22Rv1 (cell line): ENCODE data around the gene NPFF.

Experiments
- H3K27ac ChIP-seq: fragments of 450-650 bp; 2 replicates; pipeline ENCODE4 v1.5.1; 2017
- CTCF ChIP-seq: fragments of 450-650 bp; IDR thresholded peaks from 2 replicates; pipeline ENCODE4 v1.5.1; 2017; ENCODE audit warnings: mild to moderate bottlenecking
- ZFX ChIP-seq: fragments of 450-650 bp; IDR thresholded peaks from 2 replicates; pipeline ENCODE4 v1.6.1; 2017; ENCODE audit warnings: antibody characterized with exemption, borderline replicate concordance

The NPFF gene

GRCh38 chr12:53510181-53510812 lies 3.0 kb upstream of the NPFF start:
- TF ChIP-seq CTCF (no peak), ZFX (no peak)
- H3K27ac ChIP-seq, result no peak overlapping the region

- peak; percentile 99 for TF ChIP-seq CTCF
- no peak for TF ChIP-seq ZFX
- H3K27ac ChIP-seq, result peak overlapping the region; percentile 29; the same call in 1 of the 2 replicates
Observed at GRCh38 chr12:53508534-53509170, 1.4 kb upstream of the NPFF start.

- H3K27ac ChIP-seq, result peak overlapping the region; percentile 22; the same call in 1 of the 2 replicates
- TF ChIP-seq CTCF (no peak), ZFX (no peak)
Observed at GRCh38 chr12:53507603-53507885, 260 bp upstream of the NPFF start.

GRCh38 chr12:53506450-53506785 lies 866 bp downstream of the NPFF start:
- no peak for TF ChIP-seq CTCF
- H3K27ac ChIP-seq, result peak overlapping the region; percentile 22; the same call in 1 of the 2 replicates

GRCh38 chr12:53505555-53506449 lies 1.5 kb downstream of the NPFF start:
- TF ChIP-seq CTCF, result no peak
- no peak for TF ChIP-seq ZFX
- no peak overlapping the region for H3K27ac ChIP-seq

GRCh38 chr12:53505086-53505485 lies 2.2 kb downstream of the NPFF start:
- TF ChIP-seq ZFX, result no peak
- TF ChIP-seq CTCF, result no peak
- no peak overlapping the region for H3K27ac ChIP-seq
